HepG2 (cell line): Measurements from ENCODE around the gene ODAD2. TPM values are rescaled to one million over a fixed set of nuclear protein-coding genes. Genes with fewer than 3 reads are reported as not detected.

Experiments used
- ATAC-seq: fragments of 200-7000 bp; cut with Tn5 transposase; 3 replicates; pipeline ENCODE4 v1.9.1; 2020; ENCODE audit warnings: mild to moderate bottlenecking, moderate library complexity
- BruUV-seq: library from RNA; stranded (reverse); fragments of 400-500 nt; replicated peaks from 2 replicates; lab custom pipeline; 2021; lab: Mats Ljungman, UMichigan
- CTCF ChIA-PET: fragments of 300-600 bp; formaldehyde crosslinking; extraction: SDS; loops from one replicate; lab custom pipeline; 2021; ENCODE audit warnings: low total read pairs, inconsistent platforms, low intra/inter-chr PET ratio; lab: Yijun Ruan, JAX
- POLR2A ChIA-PET: fragments of 350-600 bp; sonication (Branson Sonifier 250); formaldehyde crosslinking; loops from one replicate; lab custom pipeline; 2020; ENCODE audit warnings: antibody characterized with exemption, inconsistent platforms; lab: Yijun Ruan, JAX
- DNase-seq: peaks from one replicate; pipeline ENCODE4 v3.0.0-alpha.2; 2015; ENCODE audit warnings: low spot score
- FAIRE-seq: peaks from 3 replicates; lab custom pipeline; 2011; peaks lifted over from hg19 to GRCh38; lab: Jason Lieb, UNC
- H2AFZ ChIP-seq: one replicate; pipeline ENCODE4 v1.6.1; 2011; ENCODE audit warnings: low read length, inconsistent platforms
- H3K27ac ChIP-seq: fragments of 300-600 bp; 3 replicates; pipeline ENCODE4 v1.8.0; 2011; ENCODE audit warnings: mixed run types, mild to moderate bottlenecking, mixed read lengths, low read length, inconsistent platforms; ENCODE audit not compliant: insufficient read depth; ENCODE audit errors: extremely low read length
- H3K27me3 ChIP-seq, 2 experiments: fragments of 200-600 bp in 1 of 2; 2 replicates in 1 of 2; 3 replicates in 1 of 2; pipeline versions ENCODE4 v1.6.0 to v1.8.0; 2011; ENCODE audit warnings: low read length in 2 of 2, mild to moderate bottlenecking in 2 of 2, moderate library complexity in 2 of 2, inconsistent platforms in 1 of 2; ENCODE audit not compliant: insufficient read depth in 2 of 2, control insufficient read depth in 1 of 2
- H3K36me3 ChIP-seq, 2 experiments: fragments of 200-600 bp in 1 of 2; replicated peaks in 1 of 2; 2 replicates in 1 of 2; 3 replicates in 1 of 2; pipeline versions ENCODE4 v1.5.1 to v1.8.0; 2011; ENCODE audit warnings: low read length in 2 of 2, inconsistent platforms in 1 of 2; ENCODE audit not compliant: insufficient read depth in 2 of 2, control insufficient read depth in 1 of 2
- H3K4me1 ChIP-seq: 2 replicates; pipeline ENCODE4 v1.5.1; 2012; ENCODE audit warnings: low read length, inconsistent platforms; ENCODE audit not compliant: insufficient read depth
- H3K4me2 ChIP-seq: 2 replicates; pipeline ENCODE4 v1.6.0; 2011; ENCODE audit warnings: low read depth, low read length, inconsistent platforms
- H3K4me3 ChIP-seq, 3 experiments: fragments of 200-600 bp in 1 of 3; sonication (generic), shearing (Covaris generic) in 1 of 3; replicated peaks in 1 of 3; 2 replicates each; pipeline ENCODE4 v1.5.1; 2011 to 2016; ENCODE audit warnings: low read length in 3 of 3, inconsistent platforms in 2 of 3, low read depth in 2 of 3, mild to moderate bottlenecking in 2 of 3, control low read depth in 1 of 3, mixed read lengths in 1 of 3; ENCODE audit not compliant: insufficient read depth in 1 of 3
- H3K79me2 ChIP-seq: one replicate; pipeline ENCODE4 v1.6.1; 2011; ENCODE audit warnings: low read length, inconsistent platforms; ENCODE audit not compliant: insufficient read depth
- H3K9ac ChIP-seq: 2 replicates; pipeline ENCODE4 v1.6.0; 2011; ENCODE audit warnings: mild to moderate bottlenecking, low read depth, low read length, inconsistent platforms; ENCODE audit not compliant: insufficient read depth
- H3K9me3 ChIP-seq: 2 replicates; pipeline ENCODE4 v1.5.1; 2012; ENCODE audit warnings: mild to moderate bottlenecking, low read length
- H4K20me1 ChIP-seq: 2 replicates; pipeline ENCODE4 v1.6.0; 2011; ENCODE audit warnings: inconsistent platforms, mild to moderate bottlenecking, low read length, moderate library complexity; ENCODE audit not compliant: insufficient read depth
- BORCS8-MEF2B ChIP-seq: sonication (generic); formaldehyde crosslinking; IDR thresholded peaks from 2 replicates; pipeline ENCODE4 v1.8.0; 2022; ENCODE audit warnings: mild to moderate bottlenecking, missing genetic modification reagents
- CBX2 ChIP-seq, 2 experiments: fragments of 200-600 bp in 1 of 2; sonication (generic); formaldehyde crosslinking in 1 of 2; IDR thresholded peaks; 2 replicates each; pipeline versions ENCODE4 v1.7.0 to v1.8.1; 2018 to 2022; ENCODE audit warnings: low read depth in 2 of 2, low read length in 1 of 2, mild to moderate bottlenecking in 1 of 2, missing genetic modification reagents in 1 of 2
- CC2D1A ChIP-seq: sonication (generic); formaldehyde crosslinking; IDR thresholded peaks from 2 replicates; pipeline ENCODE4 v1.8.1; 2023; ENCODE audit warnings: mild to moderate bottlenecking, missing genetic modification reagents
- EED ChIP-seq: sonication (generic); formaldehyde crosslinking; IDR thresholded peaks from 2 replicates; pipeline ENCODE4 v1.5.0; 2020; ENCODE audit warnings: mild to moderate bottlenecking, missing genetic modification reagents
- GABPB1 ChIP-seq: IDR thresholded peaks from 2 replicates; pipeline ENCODE4 v1.6.1; 2016; ENCODE audit warnings: mild to moderate bottlenecking, missing genetic modification reagents, moderate library complexity, missing compliant biosample characterization
- GPN1 ChIP-seq: sonication (generic); formaldehyde crosslinking; IDR thresholded peaks from 2 replicates; pipeline ENCODE4 v1.5.1; 2020; ENCODE audit warnings: missing genetic modification reagents, borderline replicate concordance
- HNF4A ChIP-seq: sonication (generic); formaldehyde crosslinking; IDR thresholded peaks from 2 replicates; pipeline ENCODE4 v1.4.0; 2020; ENCODE audit warnings: missing genetic modification reagents
- HNRNPK ChIP-seq: fragments of 200-400 bp; formaldehyde crosslinking; IDR thresholded peaks from 2 replicates; pipeline ENCODE4 v1.6.1; 2018; ENCODE audit warnings: low read length, low read depth, moderate library complexity, mild to moderate bottlenecking; ENCODE audit not compliant: poor library complexity, severe bottlenecking
- HNRNPLL ChIP-seq: fragments of 200-400 bp; formaldehyde crosslinking; IDR thresholded peaks from 2 replicates; pipeline ENCODE4 v1.6.1; 2017; ENCODE audit warnings: mild to moderate bottlenecking, low read depth, low read length; ENCODE audit not compliant: poor library complexity, severe bottlenecking
- MAZ ChIP-seq, 2 experiments: sonication (generic) in 1 of 2; formaldehyde crosslinking in 1 of 2; IDR thresholded peaks; 2 replicates each; pipeline versions ENCODE4 v1.5.0 to v1.6.1; 2012 to 2020; ENCODE audit warnings: low read depth in 2 of 2, mild to moderate bottlenecking in 2 of 2, borderline replicate concordance in 1 of 2, improper control_type of control experiment in 1 of 2, low read length in 1 of 2, missing genetic modification reagents in 1 of 2, moderate library complexity in 1 of 2
- NFE2L1 ChIP-seq: sonication (generic); formaldehyde crosslinking; IDR thresholded peaks from 2 replicates; pipeline ENCODE4 v1.4.0; 2020; ENCODE audit warnings: missing genetic modification reagents, mild to moderate bottlenecking, borderline replicate concordance
- YY1 ChIP-seq: IDR thresholded peaks from 2 replicates; pipeline ENCODE4 v1.6.1; 2011; ENCODE audit warnings: low read length, low read depth, moderate library complexity, mild to moderate bottlenecking; ENCODE audit not compliant: insufficient read depth, insufficient replicate concordance
- ZFX ChIP-seq: sonication (generic); formaldehyde crosslinking; IDR thresholded peaks from 2 replicates; pipeline ENCODE4 v1.4.0; 2020; ENCODE audit warnings: mild to moderate bottlenecking, low read depth, missing genetic modification reagents, moderate library complexity
- ZNF512B ChIP-seq: sonication (generic); formaldehyde crosslinking; IDR thresholded peaks from 2 replicates; pipeline ENCODE4 v1.5.1; 2020; ENCODE audit warnings: missing genetic modification reagents, mild to moderate bottlenecking, borderline replicate concordance
- ZNF574 ChIP-seq: sonication (generic); formaldehyde crosslinking; IDR thresholded peaks from 2 replicates; pipeline ENCODE4 v1.4.0; 2020; ENCODE audit warnings: missing genetic modification reagents
- ZSCAN25 ChIP-seq: sonication (generic); formaldehyde crosslinking; IDR thresholded peaks from 2 replicates; pipeline ENCODE4 v1.8.0; 2022; ENCODE audit warnings: mild to moderate bottlenecking, missing genetic modification reagents
- WGBS: methylation state at CpG from one replicate; pipeline ENCODE4 v1.1.6; 2017; ENCODE audit warnings: low lambda C conversion rate; 5-methylcytosine and 5-hydroxymethylcytosine counted together
- in situ Hi-C: cut with HindIII; loops from 2 replicates; pipeline ENCODE4 v1.10.0; 2017; ENCODE audit warnings: low pct_unique_long_range_greater_than_20kb; ENCODE audit not compliant: extremely low pct_ligation_motif_present
- intact Hi-C: fragments of 100-400 bp; cut with micrococcal nuclease; formaldehyde crosslinking; loops from one replicate; pipeline ENCODE4 v1.10.0; 2022; ENCODE audit not compliant: unreplicated experiment
- polyA plus RNA-seq, 8 experiments: library from polyadenylated mRNA; depleted of rRNA in 3 of 8; stranded (reverse) in 7 of 8; unstranded in 1 of 8; fragments of >200 nt; fragmentation: Illumina TruSeq in 4 of 8; extraction: Trizol in 4 of 8; gene quantifications; 2 replicates each; pipeline versions ENCODE4 v1.2.1 to v1.2.3, GENCODE V29; 2011 to 2016; ENCODE audit warnings: low read depth in 4 of 8, missing spikeins in 1 of 8, mixed read lengths in 1 of 8; ENCODE audit not compliant: insufficient read depth in 1 of 8
- total RNA-seq, 5 experiments: library from RNA; depleted of rRNA; stranded (reverse); fragments of >200 nt; fragmentation: Illumina TruSeq; extraction: Trizol; gene quantifications; 2 replicates each; pipeline ENCODE4 v1.2.3, GENCODE V29; 2016; ENCODE audit warnings: low read depth in 1 of 5

ODAD2 gene
- total and polyA plus RNA-seq, 2 of the 13 experiments (the other 11 are each of a cell fraction or from before 2014, with no cell fraction given): not detected

- no TSS peak for BruUV-seq
- 1% methylated on average over 26 of the region's 62 CpGs for WGBS
- H3K4me1 ChIP-seq: peaks cover 7% of the 10 kb centered on the region
- H3K27me3 ChIP-seq: peaks cover 0 to 55% of the 10 kb centered on the region in 2 experiments
- intact Hi-C loops (no loop called here), in situ Hi-C loops (no loop called here)
- no peaks in the 10 kb centered on the region for H3K36me3 ChIP-seq
- no peaks in the 10 kb centered on the region for H3K79me2 ChIP-seq
- H4K20me1 ChIP-seq: no peaks in the 10 kb centered on the region
- CTCF ChIA-PET: no interaction called here
- H3K27ac ChIP-seq: no peak overlapping the region
- ATAC-seq (peak; percentile 95), FAIRE-seq (no peak), DNase-seq (no peak)
- POLR2A ChIA-PET: no interaction called here
- H3K4me2 ChIP-seq: peak overlapping the region; percentile 71
- H2AFZ ChIP-seq: no peak overlapping the region
- H3K4me3 ChIP-seq: peak overlapping the region; percentile 44 to 70 (median 59)
- H3K9me3 ChIP-seq: no peaks in the 10 kb centered on the region
- H3K9ac ChIP-seq: no peak overlapping the region
- peak; percentile 43; the same call in 1 of the 2 replicates for TF ChIP-seq ZSCAN25
- TF ChIP-seq CC2D1A: no peak
- TF ChIP-seq BORCS8-MEF2B (CRISPR knock-in tag): 0 out of 2 replicates have a peak, but pooled peaks have one; percentile 21
- TF ChIP-seq ZNF512B (CRISPR knock-in tag): peak; percentile 26; the same call in 1 of the 2 replicates
- TF ChIP-seq HNRNPK: peak; percentile 33
- no peak for TF ChIP-seq YY1
- peak; percentile 13; the same call in 1 of the 2 replicates for TF ChIP-seq ZFX (CRISPR knock-in tag)
- 0 out of 2 replicates have a peak, but pooled peaks have one; percentile 42 for TF ChIP-seq EED
- no peak for TF ChIP-seq CBX2 (IDR thresholded peaks at IDR 0.05; ENCODE audit: low read depth, low read length)
- peak; percentile 56; the same call in 1 of the 2 replicates for TF ChIP-seq CBX2 (CRISPR knock-in tag; IDR thresholded peaks at IDR 0.05; ENCODE audit: low read depth)
- TF ChIP-seq NFE2L1 (CRISPR knock-in tag): no peak
- no peak for TF ChIP-seq MAZ (IDR thresholded peaks at IDR 0.05; ENCODE audit: borderline replicate concordance, low read depth, low read length)
- 0 out of 2 replicates have a peak, but pooled peaks have one; percentile 38 for TF ChIP-seq MAZ (CRISPR knock-in tag; IDR thresholded peaks at IDR 0.05; ENCODE audit: low read depth)
- TF ChIP-seq HNRNPLL: peak; percentile 75
- TF ChIP-seq GABPB1 (CRISPR knock-in tag): peak; percentile 38; the same call in 1 of the 2 replicates
- peak; percentile 66 for TF ChIP-seq ZNF574
- TF ChIP-seq HNF4A: no peak
- TF ChIP-seq GPN1 (CRISPR knock-in tag): no peak
These were observed 513 bp downstream of the ODAD2 start for GRCh38 chr10:27998178-27998953.
